HG03520 (cell line): ENCODE data around the gene PDE11A.

Experiments
- ATAC-seq: cut with Tn5 transposase; IDR thresholded peaks from one replicate; pipeline ENCODE4 v1.9.1; 2021; ENCODE audit warnings: mild to moderate bottlenecking, moderate library complexity; ENCODE audit not compliant: unreplicated experiment

PDE11A gene

GRCh38 chr2:177641331-177641730 lies 431.2 kb downstream of the PDE11A start:
- no peak for ATAC-seq

GRCh38 chr2:177640423-177640822 lies 432.2 kb downstream of the PDE11A start:
- no peak for ATAC-seq

DNA sequence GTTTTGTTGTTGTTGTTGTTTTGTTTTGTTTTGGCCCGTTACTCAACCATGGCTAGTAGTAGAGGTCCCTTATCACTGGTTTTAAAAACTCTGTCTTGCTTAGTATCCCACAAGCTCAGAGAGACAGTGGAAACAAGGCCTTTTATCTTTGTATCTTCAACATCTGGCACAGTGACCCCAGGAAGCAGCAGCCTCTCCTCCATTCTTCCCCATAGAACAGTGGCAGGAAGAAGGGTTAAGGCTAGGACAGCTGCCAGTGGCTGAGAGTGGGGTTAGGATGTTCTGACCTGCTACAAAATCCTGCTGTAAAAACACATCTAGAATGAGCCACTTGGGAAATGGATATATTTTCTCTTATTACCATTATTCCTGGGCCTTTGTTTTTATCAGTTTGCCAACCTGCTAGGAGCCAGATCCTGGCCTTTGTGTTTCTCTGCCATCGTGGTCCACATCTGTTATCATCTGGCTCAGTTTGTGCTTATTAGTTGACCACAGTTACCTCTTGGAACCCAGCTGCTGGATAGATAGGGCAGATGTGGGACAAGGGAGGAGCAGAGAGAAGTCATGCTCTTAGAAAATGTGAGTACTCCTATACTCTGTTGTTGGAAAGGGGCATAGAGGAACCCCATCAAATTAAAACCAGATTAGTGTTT lies 433.2 kb downstream of the PDE11A start:
- ATAC-seq: no peak

DNA sequence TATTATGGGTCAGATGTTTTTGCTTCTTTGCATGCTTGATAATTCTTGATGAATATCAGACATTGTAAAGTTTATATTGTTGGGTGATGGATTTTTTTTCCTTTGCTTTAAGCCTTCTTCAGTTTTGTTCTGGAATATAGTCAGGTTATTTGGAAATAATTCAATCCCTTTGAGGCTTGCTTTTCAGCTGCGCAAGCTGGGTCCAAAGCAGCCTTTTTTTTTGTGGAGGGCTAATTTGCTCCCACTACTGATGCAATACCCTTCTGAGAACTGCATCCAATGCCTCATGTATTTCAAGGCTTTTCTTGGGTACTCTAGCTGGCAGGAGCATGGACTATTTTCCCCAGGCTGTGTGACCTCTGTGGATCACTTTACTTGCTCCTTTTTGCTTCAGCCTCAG lies 434.1 kb downstream of the PDE11A start:
- ATAC-seq: no peak

DNA sequence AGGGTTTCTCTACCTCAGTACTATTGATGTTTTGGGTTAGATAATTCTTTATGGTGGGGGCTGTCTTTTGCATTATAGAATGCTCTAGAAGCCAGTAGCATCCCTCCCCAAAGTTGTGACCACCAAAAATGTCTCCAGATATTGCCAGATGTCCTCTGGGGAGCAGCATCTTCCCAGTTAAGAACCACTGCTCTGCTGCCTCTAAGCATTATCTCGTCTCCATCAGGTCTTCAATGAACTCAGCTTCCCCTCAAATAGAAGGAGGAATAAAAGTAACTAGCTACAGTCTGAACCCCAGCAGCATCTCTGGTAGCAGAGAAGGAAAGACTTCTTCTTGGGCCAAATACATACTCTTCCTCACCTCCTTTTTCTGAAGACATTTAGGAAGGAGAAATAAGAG lies 435.9 kb downstream of the PDE11A start:
- no peak for ATAC-seq

DNA sequence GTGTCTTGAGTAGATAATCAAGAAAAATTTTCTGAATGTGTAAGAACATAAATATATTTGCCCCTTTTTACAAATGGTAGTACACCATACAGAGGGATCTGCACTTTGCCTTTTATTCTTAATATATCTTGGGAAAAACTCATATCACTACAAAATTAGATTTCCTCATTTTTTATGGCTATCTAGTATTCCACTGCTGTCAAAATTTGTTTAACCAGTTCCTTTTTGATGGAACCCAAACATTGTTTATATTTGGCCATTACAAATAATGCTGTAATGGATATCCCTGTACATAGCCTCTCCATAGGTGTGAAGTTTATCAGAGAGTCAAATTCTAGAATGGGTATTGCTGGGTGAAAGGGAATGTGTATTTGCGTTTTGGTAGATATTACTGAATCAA lies 436.9 kb downstream of the PDE11A start:
- no peak for ATAC-seq

- no peak for ATAC-seq
These were observed 438.7 kb downstream of the PDE11A start for GRCh38 chr2:177633910-177634294.

DNA sequence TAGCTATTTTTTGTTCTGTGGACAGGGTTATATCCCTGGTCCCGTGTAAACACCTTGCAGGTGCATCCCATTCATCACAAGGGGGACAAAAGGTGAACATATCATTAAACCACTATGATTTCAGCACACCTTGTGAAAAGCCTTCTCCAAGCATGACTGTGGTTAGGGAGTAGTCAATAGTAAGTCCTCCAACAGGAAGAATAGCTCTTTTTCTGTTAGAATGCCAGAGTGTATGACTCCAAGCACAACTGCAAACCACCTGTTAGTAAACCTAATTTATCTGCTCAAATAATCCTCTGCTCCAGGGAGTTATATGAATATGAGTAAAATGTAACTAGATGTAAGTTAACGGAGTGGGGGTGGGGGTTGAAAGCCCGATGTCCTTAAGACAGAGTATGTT lies 439.5 kb downstream of the PDE11A start:
- no peak for ATAC-seq

DNA sequence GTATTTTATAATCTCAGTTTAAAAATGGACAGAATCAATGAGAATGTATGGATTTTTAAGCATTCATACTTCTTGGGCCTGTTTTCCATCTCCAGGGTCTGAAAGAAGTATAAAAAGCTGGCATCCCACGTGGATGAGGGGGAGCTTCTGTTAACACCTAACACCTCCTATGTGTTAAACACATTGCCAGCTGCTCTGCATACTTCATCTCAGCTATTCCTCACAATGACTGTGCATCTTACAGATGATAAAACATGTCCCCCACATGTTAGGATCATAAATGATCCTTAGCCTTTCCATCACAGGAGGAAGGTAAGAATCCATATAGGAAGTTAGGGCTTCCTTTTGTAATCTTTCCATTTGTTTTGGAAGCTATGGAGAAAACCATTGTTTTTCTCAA lies 440.9 kb downstream of the PDE11A start:
- ATAC-seq: no peak

GRCh38 chr2:177629357-177630024 lies 443.1 kb downstream of the PDE11A start:
- peak; percentile 51 for ATAC-seq

GRCh38 chr2:177628831-177629230 lies 443.7 kb downstream of the PDE11A start:
- no peak for ATAC-seq

DNA sequence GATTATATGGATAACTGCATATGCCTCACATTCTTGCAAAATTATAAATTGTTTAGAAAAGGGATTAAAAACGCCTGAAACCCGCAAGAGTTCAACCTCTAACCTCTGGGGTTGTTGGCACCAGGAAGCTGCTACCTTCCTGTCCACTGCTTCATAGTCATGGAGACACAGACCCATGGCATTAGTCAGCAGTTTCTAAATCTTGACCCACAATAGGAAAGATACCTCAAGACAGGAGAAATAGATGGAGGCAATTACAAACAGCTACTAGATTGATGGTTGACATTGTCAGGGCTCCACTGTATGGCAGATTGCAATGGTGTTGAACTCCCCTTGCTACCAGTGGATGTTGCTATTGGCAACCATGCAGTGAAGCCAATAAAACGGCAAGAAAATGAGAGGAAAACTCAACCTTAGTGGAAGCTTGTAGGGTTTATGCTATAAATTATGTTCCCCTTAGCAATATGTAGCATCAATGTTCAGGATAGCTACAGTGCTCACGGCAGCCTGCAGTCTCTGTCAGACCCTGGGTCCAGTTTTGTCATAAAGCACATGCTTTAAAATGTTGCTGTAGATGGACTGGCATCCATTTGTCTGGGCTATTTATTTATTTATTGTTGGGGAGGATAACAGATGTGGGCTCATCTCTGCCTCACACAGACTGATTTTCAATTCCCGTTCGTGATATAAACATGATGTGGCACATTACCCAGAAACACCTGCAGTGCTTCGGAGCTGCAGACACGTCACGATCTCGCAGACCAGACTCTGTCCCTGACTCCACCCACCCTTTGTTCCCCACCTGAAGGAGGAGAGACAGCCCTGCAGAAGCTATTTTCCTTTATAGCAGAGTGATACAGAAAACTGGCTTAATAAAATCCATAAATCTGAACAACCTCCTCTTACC lies 446.6 kb downstream of the PDE11A start:
- ATAC-seq: no peak

DNA sequence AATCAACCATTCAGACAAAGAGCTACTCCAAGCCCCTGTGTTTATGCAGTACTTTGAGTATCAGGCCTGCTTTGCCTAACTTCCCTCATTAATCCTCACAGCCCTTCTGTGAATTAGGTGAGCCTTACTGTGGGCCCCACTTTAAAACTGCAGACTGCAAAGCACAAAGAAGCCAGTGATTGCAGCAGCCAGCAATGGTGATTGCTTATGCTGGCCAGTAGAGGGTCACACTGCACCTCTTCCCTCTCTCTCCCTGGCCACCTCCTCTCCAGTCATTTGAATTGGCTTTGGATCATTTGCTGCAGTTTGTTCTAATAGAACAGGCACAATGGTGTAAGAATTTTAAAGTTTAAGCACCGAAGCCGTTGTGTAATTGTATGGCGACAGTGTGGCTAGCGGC lies 450.1 kb downstream of the PDE11A start:
- no peak for ATAC-seq

DNA sequence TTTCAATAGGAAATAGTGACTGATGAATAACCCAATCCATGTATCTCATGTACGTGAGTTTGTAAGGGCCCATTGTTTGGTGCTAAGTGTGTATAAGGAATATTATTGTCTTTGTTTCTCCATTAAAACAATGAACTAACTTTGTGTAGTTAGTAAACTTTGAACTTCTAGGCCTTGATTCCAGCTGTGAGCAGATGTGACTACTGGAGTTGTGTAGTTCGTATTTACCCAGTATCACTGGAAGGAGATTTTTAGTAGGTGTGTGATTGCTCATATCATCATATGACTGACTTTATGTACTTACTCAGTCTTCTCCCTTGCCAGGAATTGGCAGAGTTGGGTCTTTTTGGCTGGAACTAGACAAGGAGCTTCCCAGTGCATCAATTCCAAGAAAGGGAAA lies 452.6 kb downstream of the PDE11A start:
- no peak for ATAC-seq

- ATAC-seq: no peak
These were observed 453.1 kb downstream of the PDE11A start for GRCh38 chr2:177619461-177619860.

DNA sequence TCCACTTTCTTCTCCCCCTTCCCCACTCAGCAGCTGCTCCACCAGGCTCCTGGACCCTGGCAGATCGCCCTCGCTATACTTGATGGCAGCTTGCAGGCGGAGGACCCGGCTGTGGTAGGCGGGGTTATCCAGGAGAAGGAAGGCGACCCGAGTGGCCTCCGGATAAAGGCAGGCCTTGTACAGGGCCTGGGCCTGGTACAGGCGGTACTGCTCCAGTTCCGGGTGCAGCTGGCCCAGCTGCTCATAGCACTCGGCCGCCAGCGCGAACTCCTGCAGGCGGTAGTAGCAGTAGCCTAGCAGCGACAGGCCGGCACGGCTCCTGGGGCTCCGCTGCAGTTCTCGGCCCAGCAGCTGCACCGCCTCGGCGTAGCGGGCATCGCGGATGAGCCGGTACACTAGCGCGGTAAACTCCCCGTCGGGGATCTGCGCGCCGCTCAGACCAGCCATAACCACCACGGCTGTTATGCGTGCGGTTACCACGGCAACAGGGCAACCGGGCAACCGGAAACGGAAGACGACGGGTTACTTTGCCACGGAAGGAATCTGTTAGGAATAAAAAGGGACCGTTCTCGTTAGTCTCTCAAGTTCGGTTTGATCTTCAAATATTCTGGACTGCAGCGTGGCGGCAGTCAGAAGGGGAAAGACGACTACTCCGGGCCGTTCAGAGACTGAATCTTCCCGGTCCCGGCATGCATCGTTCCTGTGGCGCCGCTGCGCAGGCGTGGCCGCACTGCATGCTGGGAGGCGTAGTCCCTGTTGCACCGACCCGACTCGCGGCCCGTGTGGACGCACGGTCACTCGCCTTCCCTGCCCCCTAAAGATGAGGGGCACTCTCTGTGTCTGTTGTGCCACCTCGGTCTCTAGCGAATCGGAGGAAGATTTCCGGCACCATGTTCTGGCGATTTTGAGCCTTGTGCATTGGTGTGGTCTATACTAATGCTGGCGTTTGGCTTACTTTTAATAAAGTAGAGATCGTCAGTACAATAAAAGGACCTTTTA lies 454.0 kb downstream of the PDE11A start:
- ATAC-seq: peak; percentile 97

- ATAC-seq: no peak
These were observed 454.7 kb downstream of the PDE11A start for GRCh38 chr2:177617849-177618248.

- no peak for ATAC-seq
These were observed 455.8 kb downstream of the PDE11A start for GRCh38 chr2:177616731-177617130.

GRCh38 chr2:177616066-177616465 lies 456.5 kb downstream of the PDE11A start:
- no peak for ATAC-seq

- no peak for ATAC-seq
These were observed 459.9 kb downstream of the PDE11A start for GRCh38 chr2:177612659-177613058.
